Body of pancreas (tissue), 4 donors: ENCODE measurements around the gene MAP3K5.

Experiments
- POLR2A ChIP-seq, 3 donors: fragments of 450-650 bp; IDR thresholded peaks; one replicate each; pipeline ENCODE4 v1.6.1; 2016; ENCODE audit warnings: antibody characterized with exemption in 3 of 3, mild to moderate bottlenecking in 2 of 3
- TF ChIP-seq, protein P1 (sequence below), 7 experiments: fragments of 450-650 bp in 4 of 7; fragments of 200-600 bp in 3 of 7; sonication (generic) in 3 of 7; IDR thresholded peaks; one replicate each; pipeline ENCODE4 v1.5.1; 2016 to 2019; ENCODE audit warnings: antibody characterized with exemption in 7 of 7

DNA sequence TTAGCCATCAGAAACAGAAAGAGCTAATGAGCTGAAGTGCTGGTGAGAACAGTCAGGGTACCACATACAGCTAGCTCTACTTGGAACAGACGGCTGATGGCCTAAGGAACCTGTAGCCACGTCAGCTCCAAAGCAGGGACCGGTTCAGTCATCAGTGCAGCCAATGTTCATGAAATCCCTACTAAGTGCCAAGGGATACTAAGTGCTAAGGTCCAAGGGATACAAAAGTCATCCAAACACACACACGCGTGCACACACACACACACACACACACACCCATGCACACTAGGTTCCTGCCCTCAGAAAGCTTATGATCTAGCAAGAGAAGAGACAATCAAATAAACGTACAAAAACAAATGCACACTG is 53.6 kb downstream of the MAP3K5 start:
- TF ChIP-seq, protein P1, sequence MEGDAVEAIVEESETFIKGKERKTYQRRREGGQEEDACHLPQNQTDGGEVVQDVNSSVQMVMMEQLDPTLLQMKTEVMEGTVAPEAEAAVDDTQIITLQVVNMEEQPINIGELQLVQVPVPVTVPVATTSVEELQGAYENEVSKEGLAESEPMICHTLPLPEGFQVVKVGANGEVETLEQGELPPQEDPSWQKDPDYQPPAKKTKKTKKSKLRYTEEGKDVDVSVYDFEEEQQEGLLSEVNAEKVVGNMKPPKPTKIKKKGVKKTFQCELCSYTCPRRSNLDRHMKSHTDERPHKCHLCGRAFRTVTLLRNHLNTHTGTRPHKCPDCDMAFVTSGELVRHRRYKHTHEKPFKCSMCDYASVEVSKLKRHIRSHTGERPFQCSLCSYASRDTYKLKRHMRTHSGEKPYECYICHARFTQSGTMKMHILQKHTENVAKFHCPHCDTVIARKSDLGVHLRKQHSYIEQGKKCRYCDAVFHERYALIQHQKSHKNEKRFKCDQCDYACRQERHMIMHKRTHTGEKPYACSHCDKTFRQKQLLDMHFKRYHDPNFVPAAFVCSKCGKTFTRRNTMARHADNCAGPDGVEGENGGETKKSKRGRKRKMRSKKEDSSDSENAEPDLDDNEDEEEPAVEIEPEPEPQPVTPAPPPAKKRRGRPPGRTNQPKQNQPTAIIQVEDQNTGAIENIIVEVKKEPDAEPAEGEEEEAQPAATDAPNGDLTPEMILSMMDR (IDR thresholded peaks at IDR 0.05): no peak
- TF ChIP-seq POLR2A (IDR thresholded peaks at IDR 0.05): no peak
